Activated CD4-positive, CD25-positive, alpha-beta regulatory T cell treated with anti-CD3 and anti-CD28 coated beads, Interleukin-2, amount 50 U/mL, for 72 hours (primary cell): ENCODE results near the gene SP6.

Source experiments
- DNase-seq: peaks from one replicate; pipeline ENCODE4 v3.0.0; 2021

SP6 gene

DNA sequence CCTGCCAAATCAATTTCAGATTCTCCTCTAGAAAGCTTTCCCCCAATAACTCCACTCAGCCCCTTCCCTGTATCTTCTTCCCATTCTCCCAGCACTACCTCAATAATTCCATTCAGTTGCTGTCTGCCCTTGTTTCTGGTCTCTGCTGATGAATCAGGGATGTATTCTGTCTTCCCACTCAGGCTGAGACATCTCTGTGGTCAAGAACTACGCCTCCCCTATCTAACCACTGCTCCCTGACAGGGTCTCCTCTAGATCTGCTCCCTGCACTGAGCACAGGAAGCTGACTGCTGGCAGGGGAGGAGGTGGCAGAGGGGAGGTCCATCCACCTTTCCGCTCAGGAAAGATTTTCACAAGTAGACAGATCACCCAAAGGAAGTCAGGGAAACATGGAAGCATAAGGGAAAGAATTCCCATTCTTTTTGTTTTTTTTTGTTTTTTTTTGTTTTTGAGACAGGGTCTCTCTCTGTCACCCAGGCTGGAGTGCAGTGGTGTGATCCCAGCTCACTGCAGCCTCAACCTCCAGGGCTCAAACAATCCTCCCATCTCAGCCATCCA, 28.1 kb upstream of the SP6 start:
- no peak for DNase-seq

DNA sequence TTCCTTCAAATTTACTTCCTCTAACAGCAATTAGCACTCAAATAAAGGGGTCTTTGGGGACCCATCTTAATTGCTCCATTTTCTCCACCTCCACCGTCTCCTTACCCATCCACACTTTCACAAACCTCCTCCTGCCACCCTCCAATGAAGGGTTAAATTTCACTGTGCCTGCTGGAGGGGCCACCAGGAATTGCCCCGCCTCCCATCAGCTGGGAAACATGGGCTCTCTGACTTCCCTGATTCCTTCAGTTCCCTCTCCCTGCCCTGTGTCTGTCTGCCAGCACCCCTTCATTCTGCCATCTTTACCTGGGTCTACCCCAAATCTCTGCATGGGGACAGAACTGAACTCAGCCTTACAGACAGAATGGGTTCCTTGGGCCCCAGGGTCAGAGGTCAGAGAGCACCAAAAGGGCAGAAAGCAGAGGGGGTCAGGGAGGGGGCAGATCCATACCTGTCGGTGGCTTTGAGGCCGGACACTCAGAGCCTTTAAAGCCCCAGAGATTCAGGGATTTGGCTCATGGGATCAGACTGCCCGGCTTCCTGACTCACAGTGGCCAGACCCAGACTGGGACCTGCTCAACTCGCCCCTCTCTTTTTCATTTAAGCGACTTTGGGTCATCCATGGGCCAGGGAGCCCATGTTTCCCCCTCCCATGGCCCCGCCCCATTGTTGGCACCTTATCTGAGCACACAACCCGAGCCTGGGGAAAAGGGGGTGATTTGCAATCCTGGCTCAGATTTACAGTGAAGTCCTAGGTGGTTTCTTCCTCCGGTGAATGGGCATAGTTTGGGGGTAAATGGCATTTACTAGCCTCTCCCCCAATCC, 27.5 kb upstream of the SP6 start:
- DNase-seq = no peak

DNA sequence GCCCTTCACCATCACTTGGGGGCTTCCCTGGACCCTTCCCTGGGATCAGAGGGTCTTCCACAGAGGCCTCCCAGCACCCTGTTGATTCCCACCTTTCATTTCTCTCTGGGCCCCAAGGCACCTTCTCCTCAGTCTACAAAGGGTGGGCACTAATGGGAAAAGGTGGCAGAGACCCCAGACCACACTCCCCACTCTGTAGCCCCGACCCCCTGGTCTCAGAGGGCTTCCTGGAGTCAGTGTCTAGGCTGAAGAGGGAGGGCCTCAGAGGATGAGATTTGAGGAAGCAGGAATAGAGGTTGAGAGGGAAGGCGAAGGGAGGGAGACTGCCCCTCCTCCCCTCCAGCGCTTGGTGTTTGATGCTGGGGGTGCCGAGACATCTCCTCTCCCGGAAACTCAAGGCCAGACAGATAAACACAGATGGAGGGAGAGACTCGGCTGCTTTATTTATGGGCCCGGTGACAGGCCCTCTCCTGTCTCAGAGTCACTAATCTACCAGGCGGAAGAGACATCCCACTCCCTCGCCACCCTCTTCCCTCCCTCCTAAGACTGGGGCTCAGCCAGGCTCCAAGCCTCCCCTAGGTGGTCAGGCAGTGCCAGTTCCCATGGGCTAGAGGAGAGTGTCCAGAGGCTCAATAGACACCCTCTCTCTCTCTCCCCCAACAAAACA, 26.5 kb upstream of the SP6 start:
- no peak for DNase-seq

- DNase-seq = no peak
Observed at GRCh38 chr17:47875011-47875985, 24.3 kb upstream of the SP6 start.

GRCh38 chr17:47873200-47874090, 22.5 kb upstream of the SP6 start:
- DNase-seq = no peak

GRCh38 chr17:47872651-47873161, 21.7 kb upstream of the SP6 start:
- no peak for DNase-seq

DNA sequence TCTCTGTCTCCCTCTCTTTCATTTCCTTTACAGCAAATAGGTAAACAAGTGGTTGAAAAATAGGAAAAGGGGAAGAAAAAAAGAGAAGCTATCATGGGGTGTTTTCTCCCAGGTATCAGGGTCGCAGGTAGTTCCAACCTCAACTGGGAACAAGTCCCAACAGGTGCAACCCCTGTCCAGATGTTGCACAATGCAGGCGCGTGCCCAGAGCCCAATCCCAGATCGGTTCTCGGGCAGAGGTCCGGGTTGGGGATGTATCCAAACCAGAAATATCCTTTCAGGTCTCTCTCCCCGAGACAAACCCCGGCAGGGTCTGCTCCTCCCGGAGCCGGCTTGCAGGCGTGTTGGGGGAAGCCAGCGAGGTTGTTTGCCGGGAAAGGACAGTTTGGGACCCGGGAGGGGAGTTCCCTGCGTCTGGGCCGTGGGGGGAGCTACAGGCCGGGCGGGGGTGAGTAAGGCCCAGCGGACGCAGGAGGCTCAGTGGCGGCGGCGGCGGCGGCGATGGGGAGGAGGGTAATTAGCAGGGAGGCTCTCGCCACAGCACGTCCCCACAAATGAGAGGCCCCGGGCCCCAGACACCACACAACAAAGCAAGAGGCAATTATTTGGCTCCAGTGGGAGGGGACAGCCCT, 21.2 kb upstream of the SP6 start:
- DNase-seq = no peak

- no peak for DNase-seq
Observed at GRCh38 chr17:47871048-47871447, 20.1 kb upstream of the SP6 start.

DNA sequence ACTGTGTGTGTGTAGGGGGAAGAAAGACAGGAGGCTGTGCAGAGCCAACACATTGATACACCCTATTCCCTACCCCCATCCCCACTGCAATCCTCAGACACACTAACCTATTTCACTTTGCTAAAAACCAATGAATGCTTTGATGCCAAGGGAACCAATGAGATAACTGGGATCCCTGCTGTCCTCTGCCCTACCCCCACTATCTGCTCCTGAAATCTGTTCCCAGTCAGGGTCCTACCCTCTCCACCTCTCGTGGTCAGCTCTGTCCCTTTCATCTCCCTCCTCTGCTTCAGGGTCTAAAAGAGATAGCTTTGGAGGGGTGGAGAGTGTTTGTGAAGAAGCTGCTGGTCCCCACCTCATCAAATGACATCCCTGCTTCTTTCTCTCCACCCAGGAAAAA, 19.1 kb upstream of the SP6 start:
- no peak for DNase-seq

GRCh38 chr17:47869114-47869513, 18.2 kb upstream of the SP6 start:
- DNase-seq = no peak

- DNase-seq = no peak
Observed at GRCh38 chr17:47867813-47868533, 17.0 kb upstream of the SP6 start.

DNA sequence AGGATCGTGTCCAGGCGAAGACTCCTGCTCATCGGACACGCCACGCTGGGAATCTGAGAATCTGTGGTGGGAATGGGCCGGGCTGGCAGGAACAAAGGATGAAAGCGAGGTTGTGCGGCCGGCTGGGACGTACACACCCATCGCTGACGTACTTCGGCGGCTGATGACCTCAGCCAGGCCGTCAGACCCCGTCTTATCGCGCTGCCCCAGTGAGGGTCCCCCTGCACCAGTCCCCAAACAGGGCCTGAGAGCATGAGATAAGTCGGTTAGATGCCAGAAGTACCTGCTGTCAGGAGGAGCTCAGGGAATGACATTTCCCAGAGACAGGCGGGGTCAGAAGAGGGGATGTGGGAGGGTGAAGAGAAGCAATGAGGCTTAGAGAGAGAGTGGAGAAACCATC, 16.0 kb upstream of the SP6 start:
- no peak for DNase-seq

DNA sequence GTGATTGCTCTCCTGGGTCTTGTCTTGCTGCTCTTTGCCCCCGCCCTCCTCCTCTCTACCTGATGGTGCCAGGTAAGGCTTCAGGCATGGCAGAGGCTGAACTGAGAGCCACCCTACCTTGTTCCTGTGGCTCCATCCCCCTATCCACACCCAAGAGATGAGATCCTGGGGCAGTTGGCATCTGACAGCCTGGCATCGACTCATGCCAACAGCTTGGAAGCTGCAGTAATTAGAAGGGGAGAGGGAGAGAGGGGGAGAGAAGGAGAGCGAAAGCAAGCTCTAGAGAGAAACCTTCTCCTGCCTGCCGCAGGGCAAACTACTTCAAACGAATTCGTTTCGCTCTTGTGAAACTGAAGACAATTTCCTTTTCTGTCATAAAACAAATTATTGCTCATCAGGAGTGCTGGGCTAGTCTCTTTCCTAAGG, 13.8 kb upstream of the SP6 start:
- no peak for DNase-seq

GRCh38 chr17:47862621-47863440, 11.9 kb upstream of the SP6 start:
- no peak for DNase-seq

DNA sequence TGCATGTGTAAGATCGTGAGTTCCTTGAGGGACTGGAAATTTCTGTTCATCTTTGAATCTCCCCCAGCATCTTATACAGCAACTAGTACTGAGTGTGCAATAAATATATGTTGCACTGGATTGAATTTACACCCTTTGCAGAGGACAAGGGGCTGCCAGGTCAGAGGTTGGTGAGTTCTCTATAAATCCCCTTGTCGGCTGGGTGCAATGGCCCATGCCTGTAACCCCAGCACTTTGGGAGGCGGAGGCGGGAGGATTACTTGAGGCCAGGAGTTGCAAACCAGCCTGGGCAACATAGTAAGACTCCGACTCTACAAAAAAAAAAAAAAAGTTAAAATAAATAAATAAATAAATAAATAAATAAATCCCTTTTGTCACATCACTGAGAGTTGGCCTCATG, 9.4 kb upstream of the SP6 start:
- no peak for DNase-seq

- DNase-seq = no peak
Observed at GRCh38 chr17:47857551-47858455, 6.8 kb upstream of the SP6 start.

DNA sequence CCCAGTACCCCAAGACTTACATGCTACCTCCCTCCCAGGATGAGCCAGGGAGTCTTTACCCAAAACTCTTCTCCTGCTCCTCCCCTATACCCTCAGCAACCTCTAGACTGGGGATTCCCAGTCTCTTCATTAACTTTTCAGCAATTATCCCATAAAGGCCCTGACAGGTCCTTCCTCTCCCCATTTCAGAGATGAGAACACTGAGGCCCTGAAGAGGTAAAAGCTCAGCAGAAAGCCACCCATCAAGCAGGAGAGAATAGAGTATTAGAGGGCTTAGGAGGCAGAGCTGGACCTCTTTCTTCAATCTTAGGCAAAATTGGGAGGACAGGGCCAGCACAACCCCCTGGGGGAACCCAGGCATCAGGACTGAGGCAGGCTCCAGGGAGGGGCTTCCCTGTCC, 5.9 kb upstream of the SP6 start:
- no peak for DNase-seq

DNA sequence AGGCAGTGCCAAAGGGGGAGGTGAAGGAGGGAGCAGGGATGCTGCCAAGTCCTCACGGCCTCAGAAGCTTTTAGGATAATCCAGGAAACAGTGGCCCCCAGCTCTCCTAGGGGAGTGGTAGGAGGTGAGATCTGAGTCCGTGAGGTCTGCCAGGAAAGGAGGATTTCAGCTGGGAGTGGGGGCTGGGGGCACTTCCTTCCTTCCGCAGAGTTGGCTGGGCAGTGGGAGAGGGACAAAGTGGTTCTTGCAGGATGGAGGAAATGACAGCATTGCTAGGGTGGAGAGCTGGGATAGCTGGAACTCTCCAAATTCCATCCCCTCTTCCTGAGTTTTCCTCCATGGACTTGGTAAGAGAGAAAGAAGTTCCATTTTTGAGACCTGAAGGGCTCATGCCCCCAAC, 4.8 kb upstream of the SP6 start:
- DNase-seq = no peak

DNA sequence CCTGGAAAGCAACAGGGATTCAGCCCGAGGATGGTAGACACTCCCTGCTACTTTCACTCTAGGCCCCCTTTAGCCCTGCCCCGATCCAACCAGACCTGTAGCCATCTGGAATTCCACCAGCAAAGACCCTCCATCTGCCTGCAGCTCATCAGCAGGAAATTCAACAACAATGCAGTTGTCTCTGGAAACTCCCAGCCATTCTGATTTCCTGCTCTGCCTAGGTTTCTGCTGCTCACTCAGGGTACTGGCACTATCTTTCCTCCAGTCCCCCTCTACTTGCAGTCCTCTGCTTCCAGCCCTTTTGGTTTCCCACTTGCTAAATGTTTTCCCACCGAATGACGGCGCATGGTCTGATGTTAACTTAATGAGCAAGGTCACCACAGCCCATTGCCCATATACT, 2.7 kb upstream of the SP6 start:
- no peak for DNase-seq
